SK-N-SH (cell line): ENCODE results near the gene C2orf49. TPM values are rescaled to one million over a fixed set of nuclear protein-coding genes. Genes with fewer than 3 reads are reported as not detected.

Experiments used
- CTCF ChIA-PET: fragments of 300-600, 350-600 bp; formaldehyde crosslinking; extraction: SDS; loops from one replicate; lab custom pipeline; 2021; lab: Yijun Ruan, JAX
- POLR2A ChIA-PET: fragments of 350-600 bp; sonication (Branson Sonifier 250); formaldehyde crosslinking; extraction: SDS; loops from one replicate; lab custom pipeline; 2020; ENCODE audit warnings: antibody characterized with exemption, inconsistent platforms; lab: Yijun Ruan, JAX
- DNase-seq: peaks from one replicate; pipeline ENCODE4 v3.0.0; 2012
- H2AFZ ChIP-seq: fragments of 200-600 bp; sonication (generic); 2 replicates; pipeline ENCODE4 v1.8.1; 2016; ENCODE audit warnings: antibody characterized with exemption, mild to moderate bottlenecking, low read depth
- H3F3A ChIP-seq: fragments of 200-600 bp; sonication (generic); replicated peaks from 2 replicates; pipeline ENCODE3; 2016; ENCODE audit warnings: antibody characterized with exemption, mild to moderate bottlenecking; ENCODE audit not compliant: insufficient read depth
- H3K27ac ChIP-seq, 2 experiments: fragments of 200-500 bp in 1 of 2; fragments of 200-600 bp in 1 of 2; sonication (Bioruptor generic) in 1 of 2; sonication (generic), shearing (Covaris generic) in 1 of 2; 2 replicates each; pipeline versions ENCODE4 v1.5.1 to v1.6.1; 2014 to 2016; ENCODE audit warnings: low read depth in 2 of 2, inconsistent platforms in 1 of 2, low read length in 1 of 2, mild to moderate bottlenecking in 1 of 2, mixed read lengths in 1 of 2
- H3K27me3 ChIP-seq: fragments of 200-600 bp; sonication (generic), shearing (Covaris generic); 2 replicates; pipeline ENCODE4 v1.6.1; 2016; ENCODE audit warnings: mixed run types; ENCODE audit not compliant: insufficient read depth
- H3K36me3 ChIP-seq, 2 experiments: fragments of 200-500 bp in 1 of 2; fragments of 200-600 bp in 1 of 2; sonication (Bioruptor generic) in 1 of 2; sonication (generic) in 1 of 2; replicated peaks in 1 of 2; 2 replicates each; pipeline versions ENCODE3 to v1.5.1; 2014 to 2016; ENCODE audit warnings: low read length in 1 of 2, mild to moderate bottlenecking in 1 of 2; ENCODE audit not compliant: insufficient read depth in 2 of 2, control insufficient read depth in 1 of 2
- H3K4me1 ChIP-seq, 2 experiments: fragments of 200-500 bp in 1 of 2; fragments of 200-600 bp in 1 of 2; sonication (Bioruptor generic) in 1 of 2; sonication (generic), shearing (Covaris generic) in 1 of 2; 2 replicates each; pipeline versions ENCODE4 v1.5.1 to v1.6.1; 2014 to 2016; ENCODE audit warnings: low read depth in 1 of 2, low read length in 1 of 2, mixed run types in 1 of 2; ENCODE audit not compliant: insufficient read depth in 2 of 2, control insufficient read depth in 1 of 2
- H3K4me2 ChIP-seq: fragments of 200-600 bp; sonication (generic), shearing (Covaris generic); 2 replicates; pipeline ENCODE4 v1.6.1; 2017; ENCODE audit warnings: mixed run types
- H3K4me3 ChIP-seq, 2 experiments: fragments of 200-500 bp in 1 of 2; fragments of 200-600 bp in 1 of 2; sonication (Bioruptor generic) in 1 of 2; sonication (generic), shearing (Covaris generic) in 1 of 2; 2 replicates each; pipeline versions ENCODE4 v1.5.1 to v1.8.1; 2014 to 2016; ENCODE audit warnings: low read depth in 2 of 2, inconsistent platforms in 1 of 2, low read length in 1 of 2, mild to moderate bottlenecking in 1 of 2, mixed read lengths in 1 of 2, moderate library complexity in 1 of 2
- H3K79me2 ChIP-seq: fragments of 200-600 bp; sonication (generic); 2 replicates; pipeline ENCODE4 v1.8.1; 2017; ENCODE audit warnings: mild to moderate bottlenecking; ENCODE audit not compliant: insufficient read depth
- H3K9ac ChIP-seq: fragments of 200-600 bp; sonication (generic); 2 replicates; pipeline ENCODE4 v1.6.1; 2017; ENCODE audit warnings: mixed run types
- H3K9me2 ChIP-seq: fragments of 200-600 bp; sonication (generic); 2 replicates; pipeline ENCODE4 v1.6.1; 2017; ENCODE audit warnings: mixed run types
- H3K9me3 ChIP-seq: fragments of 200-600 bp; sonication (generic); 2 replicates; pipeline ENCODE4 v1.6.1; 2017; ENCODE audit warnings: mixed run types, mild to moderate bottlenecking, moderate library complexity
- H4K20me1 ChIP-seq: fragments of 200-600 bp; sonication (generic); 2 replicates; pipeline ENCODE4 v1.6.1; 2017; ENCODE audit warnings: mild to moderate bottlenecking, mixed run types; ENCODE audit not compliant: insufficient read depth
- CHD2 ChIP-seq: fragments of 150-350 bp; IDR thresholded peaks from 2 replicates; pipeline ENCODE4 v1.6.1; 2018; ENCODE audit warnings: low read length; ENCODE audit not compliant: partially characterized antibody
- CTCF ChIP-seq: fragments of 200-600 bp; sonication (generic); IDR thresholded peaks from 2 replicates; pipeline ENCODE4 v1.6.1; 2017; ENCODE audit warnings: antibody characterized with exemption, mild to moderate bottlenecking, moderate library complexity
- ELF1 ChIP-seq: IDR thresholded peaks from 2 replicates; pipeline ENCODE4 v1.4.0; 2012
- FOSL2 ChIP-seq: IDR thresholded peaks from 2 replicates; pipeline ENCODE4 v1.4.0; 2012; ENCODE audit warnings: low read depth, mild to moderate bottlenecking, moderate library complexity, borderline replicate concordance
- FOXJ3 ChIP-seq: sonication (generic); formaldehyde crosslinking; IDR thresholded peaks from 2 replicates; pipeline ENCODE4 v1.5.1; 2020; ENCODE audit warnings: mild to moderate bottlenecking, missing genetic modification reagents
- GABPA ChIP-seq: IDR thresholded peaks from 2 replicates; pipeline ENCODE4 v1.4.0; 2012; ENCODE audit warnings: low read depth, mild to moderate bottlenecking
- GATA2 ChIP-seq: sonication (generic); formaldehyde crosslinking; IDR thresholded peaks from 2 replicates; pipeline ENCODE4 v1.5.0; 2020; ENCODE audit warnings: mild to moderate bottlenecking, missing genetic modification reagents
- MAX ChIP-seq: IDR thresholded peaks from 2 replicates; pipeline ENCODE4 v1.4.0; 2012; ENCODE audit warnings: low read depth
- NFIC ChIP-seq: IDR thresholded peaks from 2 replicates; pipeline ENCODE4 v1.4.0; 2012; ENCODE audit warnings: borderline replicate concordance
- NRF1 ChIP-seq: IDR thresholded peaks from 2 replicates; pipeline ENCODE4 v1.6.1; 2012; ENCODE audit warnings: low read depth, mild to moderate bottlenecking, low read length
- PBX3 ChIP-seq: IDR thresholded peaks from 2 replicates; pipeline ENCODE4; 2012
- RAD21 ChIP-seq: IDR thresholded peaks from 2 replicates; pipeline ENCODE4 v1.6.1; 2012; ENCODE audit warnings: mild to moderate bottlenecking, low read length
- REST ChIP-seq: IDR thresholded peaks from 2 replicates; pipeline ENCODE4 v1.6.1; 2012; ENCODE audit warnings: mild to moderate bottlenecking, low read depth, low read length, moderate library complexity
- RXRA ChIP-seq: IDR thresholded peaks from 2 replicates; pipeline ENCODE4 v1.4.0; 2012; ENCODE audit warnings: low read depth, mild to moderate bottlenecking, borderline replicate concordance
- SIN3A ChIP-seq: IDR thresholded peaks from 2 replicates; pipeline ENCODE4 v1.6.1; 2012; ENCODE audit warnings: low read depth, mild to moderate bottlenecking, low read length, moderate library complexity, borderline replicate concordance
- TAF1 ChIP-seq: IDR thresholded peaks from 2 replicates; pipeline ENCODE4 v1.6.1; 2012; ENCODE audit warnings: low read depth, mild to moderate bottlenecking, low read length, moderate library complexity, borderline replicate concordance
- TCF12 ChIP-seq: IDR thresholded peaks from 2 replicates; pipeline ENCODE4 v1.4.0; 2012
- YY1 ChIP-seq: IDR thresholded peaks from 2 replicates; pipeline ENCODE4 v1.4.0; 2012; ENCODE audit warnings: low read depth, mild to moderate bottlenecking
- WGBS: methylation state at CpG from one replicate; pipeline ENCODE4 v1.1.6; 2017; ENCODE audit warnings: low lambda C conversion rate; 5-methylcytosine and 5-hydroxymethylcytosine counted together
- polyA plus RNA-seq, 3 experiments: library from polyadenylated mRNA; depleted of rRNA; stranded (reverse); fragments of >200 nt; gene quantifications; 2 replicates each; pipeline ENCODE4 v1.2.3, GENCODE V29; 2012

Gene C2orf49
- polyA plus RNA-seq, 1 of the 3 experiments (the other 2 are of a cell fraction): 7.6 TPM

- H3K9me2 ChIP-seq: no peaks in the 10 kb centered on the region
- 90% methylated on average over 5 of the region's 6 CpGs for WGBS
- TF ChIP-seq RAD21 (no peak), CHD2 (no peak), SIN3A (no peak), GABPA (no peak), FOSL2 (no peak), RXRA (no peak), REST (no peak), NRF1 (no peak), MAX (no peak), CTCF (no peak), GATA2 (CRISPR knock-in tag) (no peak), NFIC (no peak), YY1 (no peak), TAF1 (no peak), ELF1 (no peak), TCF12 (no peak), PBX3 (no peak), FOXJ3 (CRISPR knock-in tag) (no peak)
- H3K4me3 ChIP-seq: no peak overlapping the region
- DNase-seq: no peak
- CTCF ChIA-PET: no interaction called here
- POLR2A ChIA-PET: no interaction called here
- H3K9me3 ChIP-seq: no peaks in the 10 kb centered on the region
- peaks cover 0 to 3% of the 10 kb centered on the region in 2 experiments; a peak in 1 of 4 replicates for H3K4me1 ChIP-seq
- peaks cover 20 to 50% of the 10 kb centered on the region in 2 experiments for H3K36me3 ChIP-seq
- H3K4me2 ChIP-seq: no peak overlapping the region
- H3K9ac ChIP-seq: no peak overlapping the region
- H3K27ac ChIP-seq: no peak overlapping the region
- H3K27me3 ChIP-seq: no peaks in the 10 kb centered on the region
- H3K79me2 ChIP-seq: no peaks in the 10 kb centered on the region
- no peaks in the 10 kb centered on the region for H4K20me1 ChIP-seq
- H2AFZ ChIP-seq: no peak overlapping the region
- peaks cover 4% of the 10 kb centered on the region for H3F3A ChIP-seq
Measured at GRCh38 chr2:105290981-105291660, 46.2 kb upstream of the C2orf49 start.
